ENCODE measurements around the gene ZNF423. TPM values are rescaled to one million over a fixed set of nuclear protein-coding genes. Genes with fewer than 3 reads are reported as not detected.

Gene ZNF423
- total and polyA plus RNA-seq, 9 of the 15 experiments (the other 6 are each of a cell fraction or from before 2014, with no cell fraction given) = not detected

GRCh38 chr16:49876716-49877129 is 20.8 kb upstream of the ZNF423 start (continued):
- TF ChIP-seq RB1 (IDR thresholded peaks at IDR 0.05; ENCODE audit: low read depth) (no peak), CTCF (IDR thresholded peaks at IDR 0.05 in 2 of 3, conservative IDR thresholded peaks at IDR 0.05 in 1 of 3; ENCODE audit: insufficient read depth in 2 of 3, low read depth in 1 of 3, low read length in 3 of 3) (peak; percentile 73 to 80 (median 78)), NFATC3 (IDR thresholded peaks at IDR 0.05) (no peak), ZNF785 (CRISPR knock-in tag; IDR thresholded peaks at IDR 0.05) (no peak), CUX1 (CRISPR knock-in tag; IDR thresholded peaks at IDR 0.05) (no peak), THRB (CRISPR knock-in tag; conservative IDR thresholded peaks at IDR 0.05) (no peak), YY1 (IDR thresholded peaks at IDR 0.05; ENCODE audit: borderline replicate concordance in 1 of 3, control insufficient read depth in 1 of 3, extremely low read depth in 1 of 3, insufficient read depth in 3 of 3, insufficient read length in 1 of 3, insufficient replicate concordance in 2 of 3, low read depth in 1 of 3, low read length in 2 of 3) (peak in 1 of 3 experiments; percentile 11), ZC3H11A (IDR thresholded peaks at IDR 0.05; ENCODE audit: low read depth, low read length) (no peak), ZNF431 (CRISPR knock-in tag; IDR thresholded peaks at IDR 0.05) (no peak), PHF21A (IDR thresholded peaks at IDR 0.05; ENCODE audit: borderline replicate concordance, low read depth) (no peak), RCOR1 (IDR thresholded peaks at IDR 0.05; ENCODE audit: borderline replicate concordance in 1 of 2, low read depth in 2 of 2, low read length in 2 of 2) (0 out of 4 replicates have a peak, but pooled peaks of 1 of the 2 experiments have one; percentile 28), NONO (IDR thresholded peaks at IDR 0.05; ENCODE audit: low read depth in 2 of 2, low read length in 1 of 2) (no peak), MLX (CRISPR knock-in tag; conservative IDR thresholded peaks at IDR 0.05) (no peak), EP400 (IDR thresholded peaks at IDR 0.05) (no peak), XRCC3 (IDR thresholded peaks at IDR 0.05) (no peak), GTF2F1 (IDR thresholded peaks at IDR 0.05; ENCODE audit: low read depth, low read length) (no peak), CCAR2 (IDR thresholded peaks at IDR 0.05; ENCODE audit: low read depth, low read length) (no peak), KLF10 (CRISPR knock-in tag; IDR thresholded peaks at IDR 0.05) (no peak), LARP7 (IDR thresholded peaks at IDR 0.05) (no peak), SMC3 (conservative IDR thresholded peaks at IDR 0.05; ENCODE audit: insufficient read depth, low read depth, low read length) (peak; percentile 56; the same call in 1 of the 2 replicates)
